Activated CD8-positive, alpha-beta memory T cell treated with anti-CD3 and anti-CD28 coated beads, Interleukin-2, amount 10 ng/mL, durations not matched to agents 7 days and 5 days (primary cell): ENCODE data around the gene PRKAR1B. TPM values are rescaled to one million over a fixed set of nuclear protein-coding genes. Genes with fewer than 3 reads are reported as not detected.

ENCODE experiments used
- ATAC-seq: fragments of 150-1000 bp; cut with Tn5 transposase; one replicate; pipeline ENCODE4 v1.10.0; 2021; ENCODE audit warnings: moderate library complexity
- CTCF ChIA-PET: fragments of 350-600 bp; sonication (Branson Sonifier 250); formaldehyde crosslinking; loops from one replicate; lab custom pipeline; 2021; ENCODE audit warnings: antibody characterized with exemption; lab: Charles Lee
- DNase-seq: peaks from one replicate; pipeline ENCODE4 v3.0.0-alpha.2; 2020
- H3K27ac Mint-ChIP-seq: one replicate; pipeline ENCODE4 v1.8.0; 2021; ENCODE audit warnings: mild to moderate bottlenecking, mixed read lengths
- H3K27me3 Mint-ChIP-seq: one replicate; pipeline ENCODE4 v1.8.0; 2021; ENCODE audit warnings: mixed read lengths
- H3K36me3 Mint-ChIP-seq: one replicate; pipeline ENCODE4 v1.8.0; 2021; ENCODE audit warnings: mild to moderate bottlenecking, mixed read lengths
- H3K4me1 Mint-ChIP-seq: one replicate; pipeline ENCODE4 v1.8.0; 2021; ENCODE audit warnings: mixed read lengths
- H3K4me3 Mint-ChIP-seq: one replicate; pipeline ENCODE4 v1.8.0; 2021; ENCODE audit warnings: mild to moderate bottlenecking, moderate library complexity, mixed read lengths
- H3K9me3 Mint-ChIP-seq: one replicate; pipeline ENCODE4 v1.8.0; 2022; ENCODE audit warnings: low read depth, mixed read lengths
- total RNA-seq, 2 experiments: library from RNA; stranded (reverse); gene quantifications; one replicate each; pipeline ENCODE4 v1.2.3, GENCODE V29; 2021

The PRKAR1B gene
- total RNA-seq, 2 experiments from 2014 or later, result 22.6 to 25.0 TPM

- H3K9me3 Mint-ChIP-seq, result no peaks in the 10 kb centered on the region
- CTCF ChIA-PET, result no interaction called here
- no peaks in the 10 kb centered on the region for H3K27me3 Mint-ChIP-seq
- ATAC-seq (no peak), DNase-seq (no peak)
- H3K4me1 Mint-ChIP-seq, result peaks cover 10% of the 10 kb centered on the region
- no peaks in the 10 kb centered on the region for H3K36me3 Mint-ChIP-seq
- H3K27ac Mint-ChIP-seq, result no peak overlapping the region
- H3K4me3 Mint-ChIP-seq, result no peak overlapping the region
Measured at GRCh38 chr7:538764-539685, 188.1 kb downstream of the PRKAR1B start.

- ATAC-seq (no peak), DNase-seq (no peak)
- H3K4me1 Mint-ChIP-seq, result peaks cover 10% of the 10 kb centered on the region
- no peaks in the 10 kb centered on the region for H3K27me3 Mint-ChIP-seq
- H3K4me3 Mint-ChIP-seq, result no peak overlapping the region
- no peak overlapping the region for H3K27ac Mint-ChIP-seq
- CTCF ChIA-PET, result no interaction called here
- H3K9me3 Mint-ChIP-seq, result no peaks in the 10 kb centered on the region
- H3K36me3 Mint-ChIP-seq, result no peaks in the 10 kb centered on the region
Measured at GRCh38 chr7:537911-538634, 189.0 kb downstream of the PRKAR1B start.

- H3K27me3 Mint-ChIP-seq, result no peaks in the 10 kb centered on the region
- H3K4me3 Mint-ChIP-seq, result no peak overlapping the region
- no peaks in the 10 kb centered on the region for H3K9me3 Mint-ChIP-seq
- ATAC-seq (no peak), DNase-seq (no peak)
- no peaks in the 10 kb centered on the region for H3K36me3 Mint-ChIP-seq
- peaks cover 5% of the 10 kb centered on the region for H3K4me1 Mint-ChIP-seq
- CTCF ChIA-PET, result no interaction called here
- no peak overlapping the region for H3K27ac Mint-ChIP-seq
Measured at GRCh38 chr7:536231-536630, 190.8 kb downstream of the PRKAR1B start.

DNA sequence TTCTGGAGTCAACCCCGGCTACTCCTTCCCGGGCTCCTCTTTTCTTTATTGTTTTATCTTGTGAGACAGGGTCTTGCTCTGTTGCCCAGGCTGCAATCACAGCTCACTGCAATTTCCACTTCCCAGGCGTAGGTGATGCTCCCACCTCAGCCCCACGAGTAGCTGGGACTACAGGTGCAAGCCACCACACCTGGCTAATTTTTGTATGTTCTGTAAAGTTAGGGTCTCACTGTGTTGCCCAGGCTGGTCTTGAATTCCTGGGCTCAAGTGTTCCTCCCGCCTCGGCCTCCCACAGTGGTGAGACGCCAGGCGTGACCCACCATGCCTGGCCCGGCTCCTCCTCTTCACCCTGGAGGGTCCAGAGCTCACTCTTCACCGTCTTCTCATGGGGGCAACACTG, 192.1 kb downstream of the PRKAR1B start:
- H3K27ac Mint-ChIP-seq, result no peak overlapping the region
- no peaks in the 10 kb centered on the region for H3K36me3 Mint-ChIP-seq
- no peak overlapping the region for H3K4me3 Mint-ChIP-seq
- no peaks in the 10 kb centered on the region for H3K4me1 Mint-ChIP-seq
- DNase-seq (no peak), ATAC-seq (no peak)
- no peaks in the 10 kb centered on the region for H3K9me3 Mint-ChIP-seq
- CTCF ChIA-PET, result no interaction called here
- no peaks in the 10 kb centered on the region for H3K27me3 Mint-ChIP-seq

DNA sequence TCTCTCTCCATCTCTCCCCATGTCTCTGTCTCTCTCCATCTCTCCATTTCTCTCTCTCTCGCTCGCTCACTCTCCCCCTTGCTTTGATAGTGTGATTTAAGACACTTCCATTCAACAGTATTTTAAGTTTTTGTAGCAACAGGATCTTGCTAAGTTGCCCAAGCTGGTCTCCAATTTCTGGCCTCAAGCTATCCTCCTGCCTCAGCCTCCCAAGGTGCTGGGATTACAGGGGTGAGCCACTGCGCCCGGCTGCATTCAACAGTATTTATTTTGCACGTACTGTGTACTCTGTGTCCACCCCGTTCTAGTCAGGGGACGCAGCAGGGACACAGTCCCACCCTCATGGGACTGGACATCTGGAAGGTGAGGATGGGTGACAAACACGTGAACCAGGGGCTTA, 193.0 kb downstream of the PRKAR1B start:
- Mint-ChIP-seq H3K4me3 (no peak overlapping the region), H3K4me1 (no peaks in the 10 kb centered on the region), H3K9me3 (no peaks in the 10 kb centered on the region), H3K27ac (no peak overlapping the region), H3K27me3 (no peaks in the 10 kb centered on the region), H3K36me3 (no peaks in the 10 kb centered on the region)
- DNase-seq, result no peak
- CTCF ChIA-PET, result no interaction called here
- ATAC-seq, result no peak

GRCh38 chr7:533266-533665, 193.8 kb downstream of the PRKAR1B start:
- Mint-ChIP-seq H3K27me3 (no peaks in the 10 kb centered on the region), H3K9me3 (no peaks in the 10 kb centered on the region), H3K4me3 (no peak overlapping the region), H3K27ac (no peak overlapping the region), H3K36me3 (no peaks in the 10 kb centered on the region), H3K4me1 (no peaks in the 10 kb centered on the region)
- CTCF ChIA-PET, result no interaction called here
- ATAC-seq (no peak), DNase-seq (no peak)

GRCh38 chr7:532379-533143, 194.5 kb downstream of the PRKAR1B start:
- Mint-ChIP-seq H3K36me3 (no peaks in the 10 kb centered on the region), H3K4me1 (no peaks in the 10 kb centered on the region), H3K27me3 (no peaks in the 10 kb centered on the region), H3K9me3 (no peaks in the 10 kb centered on the region), H3K4me3 (no peak overlapping the region), H3K27ac (no peak overlapping the region)
- DNase-seq, result no peak
- CTCF ChIA-PET, result no interaction called here
- no peak for ATAC-seq

- H3K4me3 Mint-ChIP-seq, result no peak overlapping the region
- no peak overlapping the region for H3K27ac Mint-ChIP-seq
Measured at GRCh38 chr7:531777-532176, 195.3 kb downstream of the PRKAR1B start.

GRCh38 chr7:528451-528850, 198.6 kb downstream of the PRKAR1B start:
- H3K4me1 Mint-ChIP-seq, result no peaks in the 10 kb centered on the region
- no peaks in the 10 kb centered on the region for H3K9me3 Mint-ChIP-seq
- CTCF ChIA-PET, result interaction anchor here (1.5 kb wide), 1 partner anchor 195 kb away, joined by 3 read pairs; no protein-coding TSS in a partner anchor
- H3K27ac Mint-ChIP-seq, result no peak overlapping the region
- H3K36me3 Mint-ChIP-seq, result no peaks in the 10 kb centered on the region
- H3K27me3 Mint-ChIP-seq, result peaks cover 18% of the 10 kb centered on the region
- DNase-seq (no peak), ATAC-seq (no peak)
- no peak overlapping the region for H3K4me3 Mint-ChIP-seq

More at GRCh38 chr7:531777-532176, 195.3 kb downstream of the PRKAR1B start:
- Mint-ChIP-seq H3K27me3 (no peaks in the 10 kb centered on the region), H3K36me3 (no peaks in the 10 kb centered on the region), H3K9me3 (no peaks in the 10 kb centered on the region), H3K4me1 (no peaks in the 10 kb centered on the region)
- ATAC-seq, result no peak
- DNase-seq, result no peak
- CTCF ChIA-PET, result no interaction called here

- DNase-seq (no peak), ATAC-seq (no peak)
- CTCF ChIA-PET, result interaction anchor here (1.5 kb wide), 1 partner anchor 195 kb away, joined by 3 read pairs; no protein-coding TSS in a partner anchor
- Mint-ChIP-seq H3K9me3 (no peaks in the 10 kb centered on the region), H3K27ac (no peak overlapping the region), H3K4me3 (no peak overlapping the region), H3K4me1 (no peaks in the 10 kb centered on the region), H3K27me3 (peaks cover 24% of the 10 kb centered on the region), H3K36me3 (no peaks in the 10 kb centered on the region)
Measured at GRCh38 chr7:527723-528122, 199.4 kb downstream of the PRKAR1B start.

GRCh38 chr7:526460-527034, 200.5 kb downstream of the PRKAR1B start:
- Mint-ChIP-seq H3K9me3 (no peaks in the 10 kb centered on the region), H3K36me3 (no peaks in the 10 kb centered on the region), H3K27me3 (peaks cover 29% of the 10 kb centered on the region), H3K4me1 (peaks cover 2% of the 10 kb centered on the region), H3K4me3 (no peak overlapping the region), H3K27ac (no peak overlapping the region)
- ATAC-seq, result no peak
- CTCF ChIA-PET, result interaction anchor here (1.0 kb wide), 1 partner anchor 193 kb away, joined by 3 read pairs; no protein-coding TSS in a partner anchor
- no peak for DNase-seq

GRCh38 chr7:525740-526139, 201.3 kb downstream of the PRKAR1B start:
- H3K36me3 Mint-ChIP-seq, result no peaks in the 10 kb centered on the region
- no peaks in the 10 kb centered on the region for H3K9me3 Mint-ChIP-seq
- DNase-seq (no peak), ATAC-seq (no peak)
- H3K27ac Mint-ChIP-seq, result no peak overlapping the region
- CTCF ChIA-PET, result interaction anchor here (1.0 kb wide), 1 partner anchor 192 kb away, joined by 3 read pairs; no protein-coding TSS in a partner anchor
- H3K27me3 Mint-ChIP-seq, result peaks cover 37% of the 10 kb centered on the region
- H3K4me1 Mint-ChIP-seq, result peaks cover 2% of the 10 kb centered on the region
- no peak overlapping the region for H3K4me3 Mint-ChIP-seq

DNA sequence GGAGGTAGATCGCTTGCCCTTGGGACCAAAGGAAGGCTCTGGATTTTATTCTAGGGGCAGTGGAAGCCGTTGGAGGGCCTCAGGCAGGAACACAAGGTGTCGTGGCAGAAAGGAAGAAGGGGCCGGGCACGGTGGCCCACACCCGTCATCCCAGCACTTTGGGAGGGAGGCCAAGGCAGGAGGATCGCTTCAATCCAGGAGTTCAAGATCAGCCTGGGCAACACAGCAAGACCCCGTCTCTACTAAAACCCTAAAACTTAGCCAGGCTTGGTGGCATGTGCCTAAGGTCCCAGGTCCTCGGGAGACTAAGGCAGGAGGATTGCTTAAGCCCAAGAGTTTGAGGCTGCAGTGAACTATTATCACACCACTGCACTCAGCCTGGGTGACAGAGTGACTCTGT, 202.3 kb downstream of the PRKAR1B start:
- ATAC-seq (no peak), DNase-seq (no peak)
- Mint-ChIP-seq H3K36me3 (no peaks in the 10 kb centered on the region), H3K27me3 (peaks cover 39% of the 10 kb centered on the region), H3K4me3 (no peak overlapping the region), H3K9me3 (no peaks in the 10 kb centered on the region), H3K27ac (no peak overlapping the region), H3K4me1 (peaks cover 2% of the 10 kb centered on the region)
- CTCF ChIA-PET, result no interaction called here
